GM12872 (cell line): ENCODE results near the gene ZBP1.

Experiments
- TF ChIP-seq, protein P1 (sequence below): IDR thresholded peaks from 3 replicates; pipeline ENCODE4 v1.5.1; 2011; ENCODE audit warnings: low read depth, mild to moderate bottlenecking, low read length, moderate library complexity; ENCODE audit not compliant: insufficient read depth

Gene ZBP1, protein sequence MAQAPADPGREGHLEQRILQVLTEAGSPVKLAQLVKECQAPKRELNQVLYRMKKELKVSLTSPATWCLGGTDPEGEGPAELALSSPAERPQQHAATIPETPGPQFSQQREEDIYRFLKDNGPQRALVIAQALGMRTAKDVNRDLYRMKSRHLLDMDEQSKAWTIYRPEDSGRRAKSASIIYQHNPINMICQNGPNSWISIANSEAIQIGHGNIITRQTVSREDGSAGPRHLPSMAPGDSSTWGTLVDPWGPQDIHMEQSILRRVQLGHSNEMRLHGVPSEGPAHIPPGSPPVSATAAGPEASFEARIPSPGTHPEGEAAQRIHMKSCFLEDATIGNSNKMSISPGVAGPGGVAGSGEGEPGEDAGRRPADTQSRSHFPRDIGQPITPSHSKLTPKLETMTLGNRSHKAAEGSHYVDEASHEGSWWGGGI

DNA sequence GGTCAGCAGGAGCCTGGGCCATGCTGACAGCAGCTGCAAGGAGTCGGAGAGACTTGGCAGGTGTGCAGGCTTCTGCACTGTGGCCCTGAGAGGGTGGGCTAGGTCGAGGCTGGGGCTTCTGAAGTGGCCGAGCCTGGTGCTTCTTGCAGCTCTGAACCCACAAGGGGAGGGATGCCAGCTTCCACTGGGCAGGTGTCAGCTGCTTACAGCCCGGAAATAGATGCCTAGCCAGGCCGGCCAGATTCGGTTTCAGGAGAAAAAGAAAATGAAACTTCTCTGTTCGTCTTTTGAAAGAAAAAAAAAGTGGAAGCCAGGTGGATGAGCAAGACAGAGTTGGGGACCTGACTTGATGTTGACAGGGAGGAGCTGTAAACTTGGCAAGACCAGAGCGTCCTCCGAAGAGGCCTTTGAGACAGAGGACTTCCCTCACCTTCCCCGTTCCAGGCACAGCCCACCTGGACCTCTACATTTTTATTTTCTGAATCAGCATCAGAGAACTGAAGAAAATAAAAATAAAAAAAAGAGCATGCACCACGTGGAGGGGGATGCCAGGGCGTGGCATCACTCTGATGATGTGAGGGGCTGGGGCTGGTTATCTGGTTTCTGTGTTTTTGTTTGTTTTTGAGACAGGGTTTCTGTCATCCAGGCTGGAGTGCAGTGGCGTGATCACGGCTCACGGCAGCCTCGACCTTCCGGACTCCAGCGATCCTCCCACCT, at the start of gene ZBP1:
Gene ZBP1 (minus strand): TSS at position 153 of the 717 bp plus-strand sequence. CDS start 131 bp downstream, at position 22.
- TF ChIP-seq, protein P1, sequence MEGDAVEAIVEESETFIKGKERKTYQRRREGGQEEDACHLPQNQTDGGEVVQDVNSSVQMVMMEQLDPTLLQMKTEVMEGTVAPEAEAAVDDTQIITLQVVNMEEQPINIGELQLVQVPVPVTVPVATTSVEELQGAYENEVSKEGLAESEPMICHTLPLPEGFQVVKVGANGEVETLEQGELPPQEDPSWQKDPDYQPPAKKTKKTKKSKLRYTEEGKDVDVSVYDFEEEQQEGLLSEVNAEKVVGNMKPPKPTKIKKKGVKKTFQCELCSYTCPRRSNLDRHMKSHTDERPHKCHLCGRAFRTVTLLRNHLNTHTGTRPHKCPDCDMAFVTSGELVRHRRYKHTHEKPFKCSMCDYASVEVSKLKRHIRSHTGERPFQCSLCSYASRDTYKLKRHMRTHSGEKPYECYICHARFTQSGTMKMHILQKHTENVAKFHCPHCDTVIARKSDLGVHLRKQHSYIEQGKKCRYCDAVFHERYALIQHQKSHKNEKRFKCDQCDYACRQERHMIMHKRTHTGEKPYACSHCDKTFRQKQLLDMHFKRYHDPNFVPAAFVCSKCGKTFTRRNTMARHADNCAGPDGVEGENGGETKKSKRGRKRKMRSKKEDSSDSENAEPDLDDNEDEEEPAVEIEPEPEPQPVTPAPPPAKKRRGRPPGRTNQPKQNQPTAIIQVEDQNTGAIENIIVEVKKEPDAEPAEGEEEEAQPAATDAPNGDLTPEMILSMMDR, result no peak

DNA sequence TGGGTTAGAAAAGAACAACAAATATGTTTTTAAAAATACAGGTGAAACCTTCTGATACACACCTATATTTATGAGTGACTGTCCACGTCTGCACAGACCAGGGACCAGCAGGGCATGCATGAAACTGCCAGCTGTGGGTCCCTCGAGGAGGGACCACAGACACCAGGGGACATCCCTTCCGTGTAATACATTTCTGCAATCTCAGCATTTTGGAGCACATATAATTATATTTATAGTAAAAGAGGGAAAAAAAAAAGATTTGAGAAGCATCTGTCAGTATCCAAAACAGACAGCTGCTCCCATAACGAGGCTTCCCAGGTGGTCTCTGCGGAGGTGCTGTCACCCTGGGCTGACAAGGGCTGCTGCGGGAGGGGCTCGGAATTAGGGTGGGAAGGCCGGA, 49.4 kb upstream of the ZBP1 start:
- TF ChIP-seq, protein P1, result no peak

DNA sequence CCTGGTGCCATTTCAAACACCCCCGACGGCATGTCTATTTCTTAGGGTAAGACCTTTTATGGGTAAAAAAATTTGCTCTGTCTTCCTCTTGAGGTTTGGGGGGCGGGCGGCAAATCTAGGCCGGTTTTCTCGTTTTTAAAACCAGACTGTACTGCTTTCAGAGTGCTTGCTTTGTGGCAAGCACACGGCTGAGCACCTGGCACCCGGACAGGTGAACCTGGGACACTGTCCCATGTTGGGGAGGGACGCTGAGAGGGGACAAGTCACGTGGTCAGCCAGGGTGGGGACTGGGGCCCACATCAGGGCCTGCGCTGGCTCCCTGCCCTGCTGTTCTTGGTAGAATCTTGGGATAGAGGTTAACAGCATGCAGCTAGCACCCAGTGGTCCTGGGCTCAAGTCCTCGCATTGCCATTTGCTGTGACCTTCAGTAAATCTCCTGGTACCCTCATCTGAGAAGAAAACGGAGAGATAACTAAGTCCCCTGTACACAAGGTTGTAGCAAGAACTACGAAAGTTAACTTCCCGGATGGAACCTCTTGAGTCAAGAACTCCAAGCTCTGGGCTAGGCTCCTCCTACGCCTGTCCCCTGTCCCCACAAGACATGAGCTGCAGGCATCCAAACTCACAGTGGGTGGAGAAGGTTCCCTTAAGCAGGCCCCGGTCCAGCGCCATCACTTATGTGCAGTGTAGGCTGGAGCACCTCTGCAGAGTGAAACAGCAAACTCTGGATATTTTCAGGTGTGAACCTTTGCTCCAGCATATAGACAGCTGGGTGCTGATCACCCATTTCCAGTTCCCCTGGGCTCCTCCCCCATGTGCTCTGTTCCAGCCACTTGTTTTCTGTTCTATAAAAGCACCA, 47.9 kb upstream of the ZBP1 start:
- TF ChIP-seq, protein P1, result no peak

DNA sequence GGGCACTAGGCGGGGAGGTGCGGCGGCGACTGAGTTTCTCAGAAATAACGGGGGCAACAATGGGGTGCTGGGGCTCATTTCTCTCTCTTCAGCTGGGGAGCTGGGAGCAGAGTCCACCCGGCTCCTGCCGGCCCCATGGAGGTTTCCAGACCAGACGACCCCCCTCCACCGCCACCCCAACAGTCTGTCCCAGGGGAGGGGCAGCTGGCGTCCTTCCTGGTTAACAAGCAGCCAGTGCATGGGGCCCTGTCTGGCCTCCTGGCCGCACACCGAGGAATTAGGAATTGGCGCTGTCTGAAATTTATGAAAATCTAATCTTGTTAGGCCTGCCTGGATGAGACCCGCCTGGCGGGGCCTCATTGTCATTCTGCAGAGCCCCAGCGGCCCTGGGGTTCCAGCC, 47.2 kb upstream of the ZBP1 start:
- TF ChIP-seq, protein P1, result no peak

DNA sequence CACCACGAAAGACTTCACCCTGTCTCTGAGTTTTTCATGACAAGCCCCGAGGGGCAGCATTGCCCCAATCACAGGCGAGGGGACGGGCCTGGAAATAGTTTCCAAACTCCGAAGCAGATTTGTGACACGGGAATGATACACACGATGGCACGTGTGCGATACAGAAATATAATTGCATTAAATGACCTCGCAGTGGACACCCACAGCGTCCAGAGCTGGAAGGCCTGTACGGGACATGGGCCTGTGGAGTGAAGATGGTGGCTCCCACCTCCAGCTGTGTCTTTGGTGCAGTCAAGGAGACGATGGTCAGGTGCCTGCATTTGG, 46.6 kb upstream of the ZBP1 start:
- TF ChIP-seq, protein P1, result no peak

DNA sequence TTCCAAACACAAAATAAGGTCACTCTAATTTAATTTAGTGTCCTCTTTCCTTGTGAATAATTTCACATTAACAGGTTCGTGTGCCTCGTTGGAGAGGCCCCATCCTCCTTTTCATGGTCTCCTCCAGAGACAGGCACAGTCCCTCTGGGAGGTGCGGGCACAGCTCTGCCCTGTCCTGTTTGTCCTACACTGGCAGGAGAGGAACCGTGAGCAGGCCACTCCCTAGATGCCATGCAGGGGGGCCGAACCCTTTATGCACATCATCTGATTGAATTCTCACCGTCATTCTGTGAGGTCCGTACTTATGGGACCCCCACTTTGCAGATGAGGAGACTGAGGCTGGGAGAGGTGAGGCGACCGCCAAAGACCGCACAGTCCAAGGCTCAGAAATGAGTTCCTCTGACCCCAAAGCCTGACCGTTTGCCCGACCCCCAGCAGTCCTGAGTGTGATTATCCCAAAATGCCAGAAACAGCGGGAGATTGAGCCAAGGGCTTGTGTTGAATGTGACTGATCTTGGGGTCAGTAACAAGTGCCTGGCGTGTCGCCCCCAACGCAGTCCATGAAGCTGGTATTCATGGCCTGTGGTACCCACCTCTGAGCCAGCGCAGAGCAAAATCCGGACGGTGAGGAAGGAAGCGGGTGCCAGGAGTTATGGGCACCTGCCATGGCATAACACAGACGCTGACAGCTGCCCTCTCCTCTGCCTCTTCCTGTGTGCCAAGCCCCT, 46.0 kb upstream of the ZBP1 start:
- TF ChIP-seq, protein P1, result no peak
